Fibroblast of peridontal ligament (primary cell): ENCODE measurements around the gene ANO10.
A peak's percentile ranks its signal among the peaks of the same experiment; 100 is the strongest.
"Not testable (repeated sequence)": the region's sequence is repeated elsewhere in the genome, so short reads cannot be mapped to it uniquely, and the experiment has no call there.

Source experiments
- DNase-seq: peaks from one replicate; pipeline ENCODE4 v3.0.0-alpha.2; 2010; ENCODE audit errors: extremely low read depth

The ANO10 gene

DNA sequence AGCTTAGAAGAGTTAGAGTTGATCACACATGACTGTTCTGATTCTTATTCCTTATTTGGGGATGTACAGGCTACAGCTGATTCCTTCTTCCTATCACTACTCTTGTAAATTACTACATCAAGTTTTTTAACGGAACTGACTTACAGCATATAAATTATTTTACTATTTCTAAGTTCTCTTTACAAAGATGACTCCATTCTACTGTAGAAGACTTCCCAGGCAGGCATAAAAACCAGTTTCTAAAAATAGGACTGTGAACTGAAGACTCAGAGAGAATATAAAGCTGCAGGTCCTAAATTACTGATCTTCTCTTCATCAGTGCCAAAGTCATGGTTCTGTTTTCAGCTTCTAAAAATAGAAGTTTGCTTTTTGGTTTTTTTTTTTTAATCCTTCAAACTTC is 38.9 kb downstream of the ANO10 start:
- peak; percentile 29 for DNase-seq

DNA sequence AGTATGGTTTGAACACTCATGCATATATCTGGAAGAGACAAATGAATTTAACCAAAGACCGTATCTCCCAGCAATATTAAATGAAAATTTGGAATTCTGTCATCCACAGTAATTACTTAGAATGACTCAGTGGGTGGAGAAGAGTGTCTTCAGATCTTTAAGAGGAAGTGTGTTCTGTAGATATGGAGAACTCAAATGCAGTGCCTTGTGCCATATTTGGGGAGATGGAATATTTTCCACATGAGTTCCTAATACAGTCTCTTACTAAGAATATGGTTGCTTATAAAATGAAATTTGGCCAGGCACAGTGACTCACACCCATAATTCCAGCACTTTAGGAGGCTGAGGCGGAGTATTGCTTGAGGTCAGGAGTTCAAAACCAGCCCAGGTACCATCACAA is 40.5 kb downstream of the ANO10 start:
- DNase-seq, result peak; percentile 60

DNA sequence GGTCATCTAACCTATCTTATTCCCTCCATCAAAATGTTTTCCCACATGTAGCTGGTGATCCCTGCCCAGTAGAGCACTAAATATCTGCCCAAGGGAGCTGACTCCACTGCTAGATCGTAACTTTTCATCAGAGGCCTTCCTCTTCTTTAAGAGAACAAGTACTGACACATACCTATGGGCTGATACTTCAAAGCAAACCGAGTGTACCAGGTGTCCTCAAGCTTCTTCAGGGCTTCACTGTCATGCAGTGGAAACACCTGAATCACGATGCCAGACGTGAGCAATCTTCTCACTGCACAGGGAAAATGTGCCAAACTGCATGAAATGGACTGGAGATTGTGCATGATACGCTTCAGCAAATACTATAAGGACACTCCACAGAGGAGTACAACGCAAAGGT is 41.6 kb downstream of the ANO10 start:
- DNase-seq, result no peak

DNA sequence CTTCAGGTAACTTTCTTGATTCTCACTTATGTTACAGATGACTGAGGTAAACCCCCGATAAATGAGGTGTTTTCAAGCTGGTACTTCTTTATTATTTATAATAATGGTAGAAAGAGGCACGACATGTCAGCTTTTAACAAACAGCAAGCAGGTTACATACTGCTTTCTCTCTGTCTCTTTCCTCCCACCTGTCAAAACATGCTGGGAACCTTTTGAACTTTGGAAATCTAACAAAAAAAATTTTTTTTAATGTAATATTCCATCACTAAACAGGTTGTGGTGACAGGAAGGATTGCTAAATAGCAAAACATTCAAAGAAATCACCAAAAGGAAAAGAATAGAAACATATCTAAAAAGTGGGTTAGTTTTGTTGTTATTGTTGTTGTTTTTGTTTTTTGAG is 48.2 kb downstream of the ANO10 start:
- DNase-seq, result no peak

DNA sequence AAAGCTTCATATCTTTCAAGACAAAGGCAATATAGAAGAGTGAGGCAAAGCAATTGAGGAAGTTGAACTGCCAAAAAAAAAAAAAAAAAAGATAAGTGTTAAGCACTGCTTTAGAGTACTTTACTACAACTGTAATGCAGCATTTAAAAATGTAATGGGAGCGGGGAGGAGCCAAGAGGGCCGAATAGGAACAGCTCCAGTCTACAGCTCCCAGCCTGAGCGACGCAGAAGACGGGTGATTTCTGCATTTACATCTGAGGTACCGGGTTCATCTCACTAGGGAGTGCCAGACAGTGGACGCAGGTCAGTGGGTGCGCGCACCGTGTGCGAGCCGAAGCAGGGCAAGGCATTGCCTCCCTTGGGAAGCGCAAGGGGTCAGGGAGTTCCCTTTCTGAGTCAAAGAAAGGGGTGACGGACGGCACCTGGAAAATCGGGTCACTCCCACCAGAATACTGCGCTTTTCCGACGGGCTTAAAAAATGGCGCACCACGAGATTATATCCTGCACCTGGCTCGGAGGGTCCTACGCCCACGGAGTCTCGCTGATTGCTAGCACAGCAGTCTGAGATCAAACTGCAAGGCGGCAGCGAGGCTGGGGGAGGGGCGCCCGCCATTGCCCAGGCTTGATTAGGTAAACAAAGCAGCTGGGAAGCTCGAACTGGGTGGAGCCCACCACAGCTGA is 56.0 kb downstream of the ANO10 start:
- DNase-seq, result not testable (repeated sequence)

DNA sequence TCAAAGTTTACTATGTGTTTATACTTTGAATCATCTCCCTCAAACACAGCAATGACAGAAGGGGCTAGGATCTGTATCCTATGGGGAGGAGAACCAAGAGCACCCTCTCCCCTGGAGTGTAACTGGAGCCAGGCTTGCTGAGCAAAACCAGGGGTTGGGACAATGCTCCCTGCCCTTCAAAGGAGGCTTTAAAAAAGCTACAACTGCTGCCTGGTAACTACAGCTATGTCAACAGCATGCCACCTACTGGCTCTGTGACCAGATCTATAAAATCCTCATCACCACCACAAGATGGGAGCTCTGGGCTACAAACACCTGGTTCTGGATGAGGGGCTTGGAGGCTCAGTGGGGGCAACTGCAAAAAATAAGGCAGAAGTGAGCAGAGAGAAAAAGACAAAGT is 61.9 kb downstream of the ANO10 start:
- no peak for DNase-seq

DNA sequence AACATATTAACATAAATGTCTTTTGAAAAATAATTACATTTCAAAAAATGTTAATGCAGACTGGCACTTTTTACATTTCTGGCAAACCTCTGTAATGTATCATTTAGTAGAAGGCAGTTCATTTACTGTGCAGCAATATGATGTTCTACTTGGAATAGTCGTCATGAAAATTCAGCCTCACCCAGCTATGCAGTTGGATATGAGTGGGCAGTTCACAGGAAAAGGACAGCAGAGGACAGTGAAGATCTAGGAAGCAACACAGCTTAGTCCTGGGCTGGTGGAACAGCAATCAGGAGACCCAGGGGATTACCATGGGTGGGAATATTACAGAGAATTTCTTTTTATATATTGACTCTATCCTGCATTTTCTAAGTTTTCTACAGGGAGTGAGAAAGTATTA is 63.6 kb downstream of the ANO10 start:
- DNase-seq, result no peak

GRCh38 chr3:43549626-43550290 is 72.1 kb downstream of the ANO10 start:
- peak; percentile 52 for DNase-seq

DNA sequence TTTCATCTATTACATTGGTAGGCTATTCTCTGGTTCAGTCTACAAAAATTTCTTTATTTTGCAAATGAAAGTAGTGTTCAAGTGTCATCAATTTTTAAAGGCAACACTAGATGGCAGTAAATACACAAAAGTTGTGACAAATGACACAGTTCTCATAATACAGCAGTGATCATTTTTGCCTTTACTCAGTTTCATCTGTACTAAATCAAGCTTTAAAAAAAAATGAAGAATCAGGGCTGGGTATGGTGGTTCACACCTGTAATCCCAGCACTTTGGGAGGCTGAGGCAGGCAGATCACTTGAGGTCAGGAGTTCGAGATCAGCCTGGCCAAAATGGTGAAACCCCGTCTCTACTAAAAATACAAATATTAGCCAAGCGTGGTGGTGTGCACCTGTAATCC is 77.5 kb downstream of the ANO10 start:
- DNase-seq, result peak; percentile 80

DNA sequence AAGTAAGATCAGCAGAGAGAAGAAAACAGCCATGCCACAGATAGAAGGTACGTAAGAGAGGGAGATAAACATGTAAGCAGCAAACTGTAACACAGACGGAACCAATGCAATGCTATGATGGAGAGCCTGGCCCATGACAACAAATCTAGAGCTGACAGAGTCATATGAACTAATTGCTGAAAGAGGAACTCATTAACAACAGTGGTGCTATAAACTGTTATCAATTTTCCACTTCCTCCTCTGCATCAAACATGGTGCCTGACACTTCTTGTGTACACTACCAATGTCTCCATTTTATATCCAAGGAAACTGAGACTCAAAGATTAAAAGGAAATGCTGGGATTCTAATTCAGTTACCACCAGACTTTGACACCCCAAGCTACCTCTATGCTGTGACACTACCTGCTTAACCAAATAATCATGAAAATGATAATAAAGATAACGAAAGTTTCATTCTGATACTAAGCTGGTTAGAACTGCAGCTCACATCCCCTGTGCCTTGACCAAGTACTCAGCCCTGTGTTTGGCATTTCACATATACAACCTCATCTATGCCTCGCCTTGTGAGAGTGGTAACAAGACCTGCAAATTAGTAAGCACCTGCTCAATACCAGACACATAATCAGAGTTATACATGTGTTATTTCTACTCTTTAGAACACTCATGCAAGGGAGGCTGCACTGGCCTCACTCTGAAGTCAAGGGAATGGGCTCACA is 79.3 kb downstream of the ANO10 start:
- DNase-seq, result no peak

DNA sequence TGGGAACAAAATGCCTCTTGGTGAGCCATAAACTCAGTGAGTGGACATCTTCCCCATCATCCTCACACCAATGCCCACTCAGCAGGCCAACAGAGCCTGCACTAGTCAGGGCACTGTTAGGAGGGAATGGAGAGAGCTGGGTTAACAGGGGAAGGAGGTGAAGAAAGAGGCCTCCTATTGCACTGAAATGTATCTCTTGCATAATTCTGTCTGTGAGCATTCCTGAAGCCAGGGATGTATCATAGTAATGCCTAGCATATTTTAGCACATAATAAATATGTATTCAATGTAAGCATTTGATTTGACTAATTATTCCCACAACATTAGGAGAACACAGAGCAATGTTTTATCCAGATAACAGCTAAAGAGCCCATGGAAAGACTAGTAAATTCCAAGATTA is 81.2 kb downstream of the ANO10 start:
- peak; percentile 45 for DNase-seq

DNA sequence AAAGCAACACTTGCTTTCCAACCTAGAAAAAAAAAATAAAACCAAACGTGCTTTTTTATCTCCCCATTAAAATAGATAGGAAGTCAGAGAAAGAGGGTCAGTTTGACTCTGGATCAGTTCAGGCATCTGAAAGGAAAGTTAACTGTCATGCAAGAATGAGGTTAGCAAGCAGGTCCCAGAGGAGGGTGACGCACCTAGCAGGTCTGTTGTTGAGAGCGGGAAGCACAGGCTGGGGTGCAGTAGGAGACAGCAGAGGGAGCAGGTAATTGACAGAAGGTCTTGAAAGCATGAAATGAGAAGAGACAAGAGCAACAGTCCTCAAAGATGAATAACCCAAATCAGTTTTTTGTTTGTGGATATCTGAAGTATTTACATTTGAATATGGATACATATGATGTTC is 82.5 kb downstream of the ANO10 start:
- no peak for DNase-seq

- DNase-seq, result no peak
These were observed 84.6 kb downstream of the ANO10 start for GRCh38 chr3:43537225-43537624.

DNA sequence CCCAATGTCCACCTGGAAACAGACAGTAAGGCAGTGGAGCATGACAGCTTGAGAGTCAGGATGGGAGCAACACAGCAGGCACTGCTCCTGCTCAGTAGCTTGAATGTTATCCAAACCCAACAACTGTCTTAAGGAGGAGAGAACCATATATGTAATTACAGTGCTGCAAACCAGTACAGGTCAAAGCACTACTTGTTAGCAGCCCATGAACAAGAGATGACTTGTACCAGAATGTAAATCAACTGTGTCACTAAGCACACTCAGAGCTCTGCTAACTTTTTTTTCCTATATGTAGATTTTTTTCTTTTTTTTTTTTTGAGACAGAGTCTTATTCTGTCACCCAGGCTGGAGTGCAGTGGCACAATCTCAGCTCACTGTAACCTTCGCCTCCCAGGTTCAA is 87.1 kb downstream of the ANO10 start:
- DNase-seq, result no peak

DNA sequence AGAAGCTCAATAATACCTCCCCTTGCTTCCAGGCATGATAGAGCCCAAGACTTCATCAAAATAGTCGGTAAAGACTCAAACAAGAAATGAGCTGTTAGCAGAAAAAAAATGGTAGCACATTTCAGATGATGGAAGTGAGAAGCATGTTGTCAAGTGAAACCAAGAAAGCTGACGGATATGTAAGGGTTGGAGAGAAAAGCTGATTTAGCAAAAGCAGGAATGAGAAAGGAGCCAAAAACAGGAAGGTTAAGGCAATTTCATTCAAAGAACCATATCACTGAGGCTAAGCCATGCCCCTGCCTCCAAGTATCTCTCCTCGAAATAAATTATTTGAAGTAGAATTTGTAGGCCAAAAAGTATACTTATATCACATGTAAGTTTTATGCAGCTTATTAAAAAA is 88.8 kb downstream of the ANO10 start:
- DNase-seq, result no peak

- peak; percentile 56 for DNase-seq
These were observed 90.0 kb downstream of the ANO10 start for GRCh38 chr3:43531835-43532234.

- no peak for DNase-seq
These were observed 93.2 kb downstream of the ANO10 start for GRCh38 chr3:43528498-43529099.

DNA sequence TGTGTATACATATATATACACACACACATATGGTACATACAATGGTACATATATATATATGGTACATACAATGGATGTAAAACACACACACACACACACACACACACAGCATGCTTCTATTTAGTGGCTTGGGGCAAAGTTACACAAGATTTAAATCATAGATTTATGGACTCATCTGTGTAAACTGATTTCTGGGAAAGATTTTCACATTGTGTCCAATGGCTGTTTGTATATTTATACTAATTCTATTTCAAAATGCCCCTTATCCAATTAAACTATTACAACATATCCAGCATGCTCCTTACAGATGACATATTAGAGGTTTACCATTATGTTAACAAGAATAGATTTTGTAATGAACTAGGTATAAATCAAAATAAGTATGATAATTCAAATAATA is 94.9 kb downstream of the ANO10 start:
- peak; percentile 23 for DNase-seq

- DNase-seq, result peak; percentile 9
These were observed 95.7 kb downstream of the ANO10 start for GRCh38 chr3:43525941-43526607.

DNA sequence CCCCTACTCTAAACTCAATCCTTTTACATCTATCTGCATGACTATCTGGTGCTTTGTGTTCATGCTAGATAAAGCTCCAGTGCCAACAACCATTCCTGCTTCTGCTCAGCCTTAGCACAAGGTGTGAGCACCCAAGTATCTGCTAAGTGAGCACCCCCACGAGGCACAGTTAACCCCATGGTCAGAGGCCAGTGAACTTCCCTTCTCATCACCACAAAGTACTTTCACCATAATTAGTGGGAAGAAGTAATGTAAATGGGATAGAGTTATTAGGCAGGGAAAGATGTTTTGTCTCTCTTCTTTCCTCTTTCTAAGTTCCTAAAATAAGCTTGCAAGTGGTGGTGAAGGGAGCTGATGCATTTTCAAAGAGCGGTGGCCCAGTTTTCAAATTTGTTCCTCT is 96.4 kb downstream of the ANO10 start:
- DNase-seq, result no peak

GRCh38 chr3:43523454-43524053 is 98.3 kb downstream of the ANO10 start:
- DNase-seq, result no peak
